Measurements from ENCODE around the gene CYLC2. TPM values are rescaled to one million over a fixed set of nuclear protein-coding genes. Genes with fewer than 3 reads are reported as not detected.

Gene CYLC2
- total RNA-seq, 1 experiment from 2014 or later = not detected

GRCh38 chr9:103037508-103038477, 42.7 kb downstream of the CYLC2 start:
- Histone ChIP-seq H3K56ac (ENCODE audit: insufficient read length, low read depth, low read length) (no peak overlapping the region), H4K91ac (ENCODE audit: insufficient read length, low read depth, low read length) (no peak overlapping the region), H2BK20ac (ENCODE audit: low read depth, low read length, poor library complexity, severe bottlenecking) (no peak overlapping the region), H3K9me3 (ENCODE audit: control insufficient read depth, low read depth, low read length) (no peaks in the 10 kb centered on the region), H3K27ac (ENCODE audit: insufficient read length, low read depth, low read length) (no peak overlapping the region), H3K79me1 (ENCODE audit: insufficient read depth, low read depth, low read length, poor library complexity, severe bottlenecking) (no peaks in the 10 kb centered on the region), H3K4ac (ENCODE audit: low read depth, low read length) (no peak overlapping the region), H4K5ac (ENCODE audit: insufficient read length, low read depth, low read length) (no peak overlapping the region), H3K18ac (ENCODE audit: insufficient read length, low read depth, low read length) (no peak overlapping the region), H3K9ac (ENCODE audit: extremely low read depth, insufficient read length, low read length) (no peak overlapping the region), H4K20me1 (ENCODE audit: control insufficient read depth, insufficient read depth, insufficient read length) (no peaks in the 10 kb centered on the region), H3K23me2 (ENCODE audit: insufficient read length, low read depth, low read length, poor library complexity, severe bottlenecking) (no peaks in the 10 kb centered on the region), H3K4me1 (ENCODE audit: insufficient read depth, low read length) (no peaks in the 10 kb centered on the region), H3T11ph (ENCODE audit: low read length) (no peak overlapping the region), H2BK15ac (ENCODE audit: low read depth, low read length) (no peak overlapping the region), H2AFZ (ENCODE audit: low read length) (no peak overlapping the region), H3K27me3 (ENCODE audit: insufficient read depth, low read length) (no peaks in the 10 kb centered on the region), H2BK120ac (ENCODE audit: low read depth, low read length, poor library complexity, severe bottlenecking) (no peak overlapping the region), H3K4me2 (ENCODE audit: insufficient read depth, insufficient read length, low read length) (no peak overlapping the region), H2AK5ac (ENCODE audit: insufficient read length, low read length) (no peak overlapping the region), H3K14ac (ENCODE audit: insufficient read depth, low read length) (no peak overlapping the region), H4K8ac (replicated peaks; ENCODE audit: insufficient read length, low read depth, low read length) (no peak overlapping the region), H3K23ac (ENCODE audit: insufficient read length, low read depth, low read length) (no peak overlapping the region), H2BK12ac (ENCODE audit: insufficient read length, low read depth, low read length) (no peak overlapping the region), H3K79me2 (ENCODE audit: insufficient read depth, low read length) (no peaks in the 10 kb centered on the region), H2BK5ac (ENCODE audit: insufficient read length, low read length) (no peak overlapping the region)
- peaks cover 26 to 29% of the 10 kb centered on the region in 2 experiments for H3K4me1 Mint-ChIP-seq
- H3K4me3 Mint-ChIP-seq = no peak overlapping the region
- H3K27ac Mint-ChIP-seq = 0 out of 7 replicates have a peak overlapping the region, but pooled peaks of 1 of the 3 experiments have one; percentile 23
- TF ChIP-seq, protein P1, sequence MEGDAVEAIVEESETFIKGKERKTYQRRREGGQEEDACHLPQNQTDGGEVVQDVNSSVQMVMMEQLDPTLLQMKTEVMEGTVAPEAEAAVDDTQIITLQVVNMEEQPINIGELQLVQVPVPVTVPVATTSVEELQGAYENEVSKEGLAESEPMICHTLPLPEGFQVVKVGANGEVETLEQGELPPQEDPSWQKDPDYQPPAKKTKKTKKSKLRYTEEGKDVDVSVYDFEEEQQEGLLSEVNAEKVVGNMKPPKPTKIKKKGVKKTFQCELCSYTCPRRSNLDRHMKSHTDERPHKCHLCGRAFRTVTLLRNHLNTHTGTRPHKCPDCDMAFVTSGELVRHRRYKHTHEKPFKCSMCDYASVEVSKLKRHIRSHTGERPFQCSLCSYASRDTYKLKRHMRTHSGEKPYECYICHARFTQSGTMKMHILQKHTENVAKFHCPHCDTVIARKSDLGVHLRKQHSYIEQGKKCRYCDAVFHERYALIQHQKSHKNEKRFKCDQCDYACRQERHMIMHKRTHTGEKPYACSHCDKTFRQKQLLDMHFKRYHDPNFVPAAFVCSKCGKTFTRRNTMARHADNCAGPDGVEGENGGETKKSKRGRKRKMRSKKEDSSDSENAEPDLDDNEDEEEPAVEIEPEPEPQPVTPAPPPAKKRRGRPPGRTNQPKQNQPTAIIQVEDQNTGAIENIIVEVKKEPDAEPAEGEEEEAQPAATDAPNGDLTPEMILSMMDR (conservative IDR thresholded peaks at IDR 0.05) = no peak
- no peaks in the 10 kb centered on the region; a peak in 2 of 7 replicates for H3K36me3 Mint-ChIP-seq (ENCODE audit: insufficient read depth in 1 of 3, low read depth in 3 of 3)
- H3K27me3 Mint-ChIP-seq (ENCODE audit: low read depth) = no peaks in the 10 kb centered on the region; the same call in 1 of the 2 replicates
- no CpG with 5 or more reads among the region's 4 CpGs for WGBS (ENCODE audit: extremely low coverage, insufficient read length, low lambda C conversion rate)
- DNase-seq = peak; percentile 30
- H3K9me3 Mint-ChIP-seq = no peaks in the 10 kb centered on the region

All from H9 (cell line).